GM21515 (cell line): ENCODE results near the gene F13A1.

Experiments used
- ATAC-seq: cut with Tn5 transposase; IDR thresholded peaks from one replicate; pipeline ENCODE4 v1.9.1; 2021; ENCODE audit not compliant: unreplicated experiment

The F13A1 gene

GRCh38 chr6:6246544-6246943, 73.9 kb downstream of the F13A1 start:
- ATAC-seq: no peak

GRCh38 chr6:6244624-6245023, 75.8 kb downstream of the F13A1 start:
- ATAC-seq: no peak

- no peak for ATAC-seq
These were observed 76.6 kb downstream of the F13A1 start for GRCh38 chr6:6243846-6244245.

GRCh38 chr6:6239598-6240581, 80.6 kb downstream of the F13A1 start:
- ATAC-seq: no peak

- no peak for ATAC-seq
These were observed 83.6 kb downstream of the F13A1 start for GRCh38 chr6:6236730-6237469.

GRCh38 chr6:6235786-6236185, 84.7 kb downstream of the F13A1 start:
- ATAC-seq: no peak

- ATAC-seq: no peak
These were observed 85.5 kb downstream of the F13A1 start for GRCh38 chr6:6234963-6235362.

- no peak for ATAC-seq
These were observed 90.2 kb downstream of the F13A1 start for GRCh38 chr6:6230286-6230685.

GRCh38 chr6:6227896-6228295, 92.6 kb downstream of the F13A1 start:
- ATAC-seq: no peak

GRCh38 chr6:6225885-6226529, 94.5 kb downstream of the F13A1 start:
- no peak for ATAC-seq

GRCh38 chr6:6224933-6225486, 95.5 kb downstream of the F13A1 start:
- no peak for ATAC-seq

- no peak for ATAC-seq
These were observed 98.5 kb downstream of the F13A1 start for GRCh38 chr6:6221787-6222535.

- no peak for ATAC-seq
These were observed 99.7 kb downstream of the F13A1 start for GRCh38 chr6:6220718-6221117.

GRCh38 chr6:6219716-6220115, 100.7 kb downstream of the F13A1 start:
- no peak for ATAC-seq

GRCh38 chr6:6218759-6219085, 101.7 kb downstream of the F13A1 start:
- ATAC-seq: no peak

GRCh38 chr6:6217855-6218758, 102.4 kb downstream of the F13A1 start:
- ATAC-seq: no peak

- ATAC-seq: no peak
These were observed 109.5 kb downstream of the F13A1 start for GRCh38 chr6:6210994-6211393.

- ATAC-seq: no peak
These were observed 117.6 kb downstream of the F13A1 start for GRCh38 chr6:6202886-6203285.

GRCh38 chr6:6201200-6201599, 119.3 kb downstream of the F13A1 start:
- ATAC-seq: no peak

- ATAC-seq: no peak
These were observed 120.8 kb downstream of the F13A1 start for GRCh38 chr6:6199678-6200077.
